Measurements from ENCODE around the gene SIGLEC5. TPM values are rescaled to one million over a fixed set of nuclear protein-coding genes. Genes with fewer than 3 reads are reported as not detected.
A peak's percentile ranks its signal among the peaks of the same experiment; 100 is the strongest.
"Not testable (repeated sequence)": the region's sequence is repeated elsewhere in the genome, so short reads cannot be mapped to it uniquely, and the experiment has no call there.

The SIGLEC5 gene, protein sequence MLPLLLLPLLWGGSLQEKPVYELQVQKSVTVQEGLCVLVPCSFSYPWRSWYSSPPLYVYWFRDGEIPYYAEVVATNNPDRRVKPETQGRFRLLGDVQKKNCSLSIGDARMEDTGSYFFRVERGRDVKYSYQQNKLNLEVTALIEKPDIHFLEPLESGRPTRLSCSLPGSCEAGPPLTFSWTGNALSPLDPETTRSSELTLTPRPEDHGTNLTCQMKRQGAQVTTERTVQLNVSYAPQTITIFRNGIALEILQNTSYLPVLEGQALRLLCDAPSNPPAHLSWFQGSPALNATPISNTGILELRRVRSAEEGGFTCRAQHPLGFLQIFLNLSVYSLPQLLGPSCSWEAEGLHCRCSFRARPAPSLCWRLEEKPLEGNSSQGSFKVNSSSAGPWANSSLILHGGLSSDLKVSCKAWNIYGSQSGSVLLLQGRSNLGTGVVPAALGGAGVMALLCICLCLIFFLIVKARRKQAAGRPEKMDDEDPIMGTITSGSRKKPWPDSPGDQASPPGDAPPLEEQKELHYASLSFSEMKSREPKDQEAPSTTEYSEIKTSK
- total RNA-seq (2014; rRNA removed), result not detected in 2 replicates
- not detected for polyA plus RNA-seq (2012)

- DNase-seq (ENCODE audit: low read depth), result not testable (repeated sequence)
These were observed at the start of gene SIGLEC5 for GRCh38 chr19:51630315-51630714. Gene SIGLEC5 (minus strand): TSS chr19:51630401. CDS start chr19:51630335, 66 bp downstream.

DNA sequence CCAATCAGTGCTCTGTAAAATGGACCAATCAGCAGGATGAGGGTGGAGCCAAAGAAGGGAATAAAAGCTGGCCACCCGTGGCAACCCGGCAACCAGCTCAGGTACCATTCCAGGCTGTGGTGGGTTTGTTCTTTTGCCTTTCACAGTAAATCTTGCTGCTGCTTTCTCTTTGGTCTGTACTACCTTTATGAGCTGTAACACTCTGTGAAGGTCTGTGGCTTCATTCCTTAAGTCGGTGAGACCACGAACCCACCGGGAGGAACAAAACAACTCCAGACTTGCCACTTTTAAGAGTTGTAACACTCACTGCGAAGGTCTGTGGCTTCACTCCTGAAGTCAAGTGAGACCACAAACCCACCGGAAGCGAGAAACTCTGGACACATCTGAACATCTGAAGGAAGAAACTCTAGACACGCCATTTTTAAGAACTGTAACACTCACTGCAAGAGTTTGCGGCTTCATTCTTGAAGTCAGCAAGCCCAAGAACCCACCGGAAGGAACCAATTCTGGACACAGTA lies 46.4 kb upstream of the SIGLEC5 start:
- no peak for DNase-seq (ENCODE audit: low read depth)

DNA sequence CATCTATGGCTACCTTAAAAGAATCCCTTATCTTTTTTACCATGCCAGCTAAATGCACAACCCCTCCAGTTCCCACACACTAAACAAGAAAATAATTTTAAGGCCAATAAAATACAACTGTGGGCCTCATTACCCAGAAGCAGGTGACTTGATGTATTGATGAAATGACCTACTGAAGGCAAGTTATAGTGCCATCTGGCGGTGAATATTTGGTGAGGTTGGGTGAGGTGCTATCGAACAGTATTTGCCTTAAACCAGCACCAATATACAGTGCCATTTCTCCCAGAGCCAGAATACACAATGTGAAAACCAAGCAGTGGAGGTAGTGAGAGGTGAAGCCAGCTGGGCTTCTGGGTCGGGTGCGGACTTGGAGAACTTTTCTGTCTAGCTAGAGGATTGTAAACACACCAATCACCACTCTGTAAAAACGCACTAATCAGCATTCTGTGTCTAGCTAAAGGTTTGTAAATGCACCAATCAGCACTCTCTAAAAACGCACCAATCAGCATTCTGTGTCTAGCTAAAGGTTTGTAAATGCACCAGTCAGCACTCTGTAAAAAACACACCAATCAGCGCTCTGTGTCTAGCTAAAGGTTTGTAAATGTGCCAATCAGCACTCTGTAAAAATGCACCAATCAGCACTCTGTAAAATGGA lies 45.8 kb upstream of the SIGLEC5 start:
- peak; percentile 25 for DNase-seq (ENCODE audit: low read depth)

- DNase-seq (ENCODE audit: low read depth), result no peak
These were observed 38.0 kb upstream of the SIGLEC5 start for GRCh38 chr19:51668216-51668615.

DNA sequence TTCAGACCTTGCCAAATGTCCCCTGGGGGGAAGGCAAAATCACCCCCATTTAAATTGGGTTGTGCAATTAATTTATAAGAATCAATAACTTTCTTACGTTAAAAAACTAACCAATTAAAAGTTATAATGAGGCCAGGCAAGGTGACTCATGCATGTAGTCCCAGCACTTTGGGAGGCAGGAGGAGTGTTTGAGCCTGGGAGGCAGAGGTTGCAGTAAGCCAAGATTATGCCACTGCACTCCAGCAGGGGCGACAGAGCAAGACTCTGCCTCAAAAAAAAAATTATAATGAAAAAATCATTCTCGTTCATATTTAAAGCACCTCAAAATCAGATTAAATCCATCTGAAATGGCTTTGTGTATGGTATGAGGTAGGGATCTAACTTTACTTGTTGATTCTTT lies 34.8 kb upstream of the SIGLEC5 start:
- DNase-seq (ENCODE audit: low read depth), result peak; percentile 19

- DNase-seq (ENCODE audit: low read depth), result no peak
These were observed 33.9 kb upstream of the SIGLEC5 start for GRCh38 chr19:51664131-51664530.

DNA sequence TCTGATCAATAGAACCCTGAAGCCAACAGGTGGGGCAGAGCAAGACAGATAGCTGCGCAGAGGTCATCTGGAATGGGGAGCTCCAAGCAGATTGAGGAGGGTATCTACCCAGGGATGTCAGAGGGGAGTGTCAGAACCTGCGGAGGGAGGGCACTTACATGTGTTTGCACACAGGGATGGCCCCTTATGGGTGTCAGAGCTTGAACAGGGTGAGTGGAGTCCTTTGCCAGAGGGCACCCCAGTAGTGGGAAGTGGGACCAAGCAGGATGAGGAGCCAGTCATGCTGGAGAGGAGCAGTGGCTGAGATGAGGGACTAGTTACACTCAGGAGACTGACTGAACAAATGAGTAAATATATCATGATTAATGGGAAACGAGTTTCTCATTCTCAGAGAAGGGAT lies 33.4 kb upstream of the SIGLEC5 start:
- DNase-seq (ENCODE audit: low read depth), result no peak

- peak; percentile 73 for DNase-seq (ENCODE audit: low read depth)
These were observed 30.9 kb upstream of the SIGLEC5 start for GRCh38 chr19:51660975-51661600.

GRCh38 chr19:51654783-51655182 lies 24.6 kb upstream of the SIGLEC5 start:
- no peak for DNase-seq (ENCODE audit: low read depth)

DNA sequence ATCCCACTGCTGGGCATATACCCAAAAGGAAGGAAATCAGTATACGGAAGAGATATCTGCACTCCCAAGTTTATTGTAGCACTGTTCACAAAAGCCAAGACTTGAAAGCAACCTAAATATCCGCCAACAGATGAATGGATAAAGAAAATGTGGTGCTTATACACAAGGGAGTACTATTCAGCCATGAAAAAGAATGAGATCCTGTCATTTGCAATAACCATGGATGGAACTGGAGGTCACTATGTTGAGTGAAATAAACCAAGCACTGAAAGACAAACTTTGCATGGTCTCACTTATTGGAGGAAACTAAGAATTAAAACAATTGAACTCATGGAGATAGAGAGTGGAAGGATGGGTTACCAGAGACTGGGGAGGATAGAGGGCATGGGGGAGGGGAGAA lies 23.0 kb upstream of the SIGLEC5 start:
- DNase-seq (ENCODE audit: low read depth), result no peak

- DNase-seq (ENCODE audit: low read depth), result no peak
These were observed 22.1 kb upstream of the SIGLEC5 start for GRCh38 chr19:51652266-51652665.

DNA sequence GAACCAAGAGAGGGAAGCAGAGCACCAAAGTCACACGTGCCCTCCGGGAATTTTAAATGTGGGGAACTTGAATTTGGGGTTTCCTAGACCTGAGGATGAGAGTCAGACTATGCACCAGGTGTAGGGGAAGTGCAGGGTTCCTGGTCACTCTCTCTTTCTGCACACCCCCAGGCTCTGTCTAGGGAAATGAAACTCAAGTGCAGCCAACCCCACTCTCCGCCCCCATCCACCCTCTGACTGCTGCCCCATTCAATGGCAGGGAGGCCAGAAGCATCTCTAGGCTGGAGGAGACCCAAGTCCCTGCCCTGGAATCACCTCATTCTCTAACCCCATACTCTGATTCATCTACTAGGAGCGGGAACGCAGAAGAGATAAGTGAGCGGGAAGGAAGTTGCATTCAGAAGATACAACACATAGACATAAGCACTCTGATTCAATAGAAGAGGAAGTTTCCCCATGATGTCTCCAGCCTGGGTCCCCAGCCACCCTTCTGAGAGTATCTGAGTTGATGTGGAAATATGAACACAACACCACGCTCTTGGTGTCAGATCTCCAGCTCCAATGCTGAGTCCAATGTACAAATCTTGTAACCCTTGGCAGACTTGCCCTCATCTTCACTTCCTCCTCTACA lies 21.1 kb upstream of the SIGLEC5 start:
- no peak for DNase-seq (ENCODE audit: low read depth)

GRCh38 chr19:51647318-51647717 lies 17.1 kb upstream of the SIGLEC5 start:
- no peak for DNase-seq (ENCODE audit: low read depth)

- DNase-seq (ENCODE audit: low read depth), result not testable (repeated sequence)
These were observed 16.5 kb upstream of the SIGLEC5 start, which contains the start of gene SIGLEC14 for GRCh38 chr19:51646730-51647129. Gene SIGLEC14 (minus strand): TSS chr19:51646825. CDS start chr19:51646759, 66 bp downstream.

- no peak for DNase-seq (ENCODE audit: low read depth)
These were observed 14.6 kb upstream of the SIGLEC5 start for GRCh38 chr19:51644636-51645271.

DNA sequence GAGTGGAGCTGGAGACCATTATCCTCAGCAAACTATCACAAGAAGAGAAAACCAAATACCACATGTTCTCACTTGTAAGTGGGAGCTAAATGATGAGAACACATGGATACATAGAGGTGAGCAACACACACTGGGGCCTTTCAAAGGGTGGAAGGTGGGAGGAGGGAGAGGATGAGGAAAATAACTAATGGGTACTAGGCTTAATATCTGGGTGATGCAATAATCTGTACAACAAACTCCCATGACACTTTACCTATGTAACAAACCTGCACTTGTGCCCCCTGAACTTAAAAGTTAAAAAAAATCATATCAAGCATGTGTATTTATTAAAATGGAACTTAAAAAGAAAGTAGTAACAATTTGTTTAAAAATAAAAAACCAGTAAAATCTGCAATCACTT lies 11.4 kb upstream of the SIGLEC5 start:
- no peak for DNase-seq (ENCODE audit: low read depth)

DNA sequence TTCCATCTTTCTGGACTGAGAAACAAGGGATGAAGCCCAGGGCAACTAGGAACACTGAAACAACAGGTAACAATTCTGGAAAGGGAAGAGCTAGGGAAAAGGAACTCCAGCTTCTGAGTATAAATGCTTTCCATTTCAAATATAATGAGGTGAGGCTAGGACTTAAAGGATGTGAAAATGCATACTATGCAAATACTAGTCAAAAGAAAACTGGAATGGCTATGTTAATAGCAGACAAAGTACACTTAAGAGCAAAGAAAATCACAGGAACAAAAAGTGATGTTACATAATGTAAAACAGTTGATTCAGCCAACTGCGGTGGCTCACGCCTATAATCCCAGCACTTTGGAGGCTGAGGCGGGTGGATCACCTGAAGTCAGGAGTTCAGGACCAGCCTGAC lies 10.2 kb upstream of the SIGLEC5 start:
- DNase-seq (ENCODE audit: low read depth), result no peak

- no peak for DNase-seq (ENCODE audit: low read depth)
These were observed 9.7 kb upstream of the SIGLEC5 start for GRCh38 chr19:51639916-51640315.

DNA sequence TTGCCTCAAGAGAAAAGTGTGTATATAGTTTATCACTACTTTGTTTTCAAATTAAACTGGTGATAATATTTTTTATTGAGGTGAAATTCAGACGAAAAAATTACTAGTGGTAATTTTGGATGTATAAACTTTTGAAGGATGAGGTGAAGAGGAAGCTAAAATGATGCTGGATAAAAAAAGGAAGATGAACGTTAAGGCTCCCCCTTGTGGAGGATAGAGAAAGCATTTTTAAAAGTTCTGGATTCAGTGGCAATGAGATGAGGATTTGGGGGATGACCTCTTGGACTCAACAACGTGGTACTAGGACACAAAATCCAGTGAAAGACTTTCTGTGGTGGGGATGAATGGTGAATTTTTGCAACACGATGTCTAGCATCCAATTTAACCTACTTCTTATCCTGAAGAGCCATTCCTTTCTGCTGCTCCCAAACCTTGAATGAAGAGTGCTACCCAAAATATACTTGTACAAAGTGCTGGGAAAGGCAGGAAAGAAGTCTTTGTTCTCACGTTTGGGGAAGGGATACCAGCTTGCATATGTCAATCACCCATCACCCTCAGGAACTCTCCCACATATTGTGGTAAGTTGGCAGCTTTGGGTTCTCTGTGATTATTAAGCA lies 7.3 kb upstream of the SIGLEC5 start:
- peak; percentile 13 for DNase-seq (ENCODE audit: low read depth)

DNA sequence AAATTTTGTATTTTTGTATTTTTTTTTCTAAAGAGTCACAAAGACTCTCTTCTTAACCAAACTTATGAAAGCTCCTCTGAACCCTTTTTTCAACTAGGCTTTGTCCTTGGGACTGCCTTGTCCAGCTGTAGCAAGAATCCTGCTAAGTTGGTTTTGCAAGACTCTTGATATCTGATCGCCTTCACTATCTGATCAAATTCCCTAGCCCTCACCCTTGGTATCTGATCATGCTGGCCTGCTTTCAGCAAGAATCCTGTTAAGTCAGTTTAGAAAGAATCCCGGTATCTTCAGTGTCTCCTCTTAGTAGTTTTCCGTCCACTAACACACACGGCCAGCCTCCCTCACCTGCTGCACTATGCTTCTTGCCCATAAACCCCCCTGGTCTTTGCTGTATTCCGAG lies 1.9 kb upstream of the SIGLEC5 start:
- no peak for DNase-seq (ENCODE audit: low read depth)
